GM19372 (cell line): ENCODE data around the gene ISG20L2.

Source experiments
- ATAC-seq: cut with Tn5 transposase; IDR thresholded peaks from one replicate; pipeline ENCODE4 v1.9.1; 2021; ENCODE audit warnings: mild to moderate bottlenecking, low read depth, moderate library complexity; ENCODE audit not compliant: unreplicated experiment

ISG20L2 gene

GRCh38 chr1:156754219-156754618 is 25.7 kb upstream of the ISG20L2 start:
- no peak for ATAC-seq

GRCh38 chr1:156752843-156753482 is 24.4 kb upstream of the ISG20L2 start:
- ATAC-seq, result no peak

GRCh38 chr1:156751757-156752481 is 23.4 kb upstream of the ISG20L2 start:
- ATAC-seq, result peak; percentile 71

GRCh38 chr1:156751451-156751756 is 22.8 kb upstream of the ISG20L2 start, which contains the start of gene HDGF:
HDGF (minus strand) TSS chr1:156751675; CDS start chr1:156751429, 246 bp downstream.
- peak; percentile 25 for ATAC-seq

- ATAC-seq, result peak; percentile 6
Observed at GRCh38 chr1:156750711-156751450, 22.3 kb upstream of the ISG20L2 start.

GRCh38 chr1:156750191-156750672 is 21.7 kb upstream of the ISG20L2 start:
- no peak for ATAC-seq

- ATAC-seq, result no peak
Observed at GRCh38 chr1:156749419-156750118, 21.0 kb upstream of the ISG20L2 start.

GRCh38 chr1:156748670-156749418 is 20.3 kb upstream of the ISG20L2 start:
- no peak for ATAC-seq

GRCh38 chr1:156747742-156748669 is 19.4 kb upstream of the ISG20L2 start:
- no peak for ATAC-seq

- ATAC-seq, result no peak
Observed at GRCh38 chr1:156746728-156747631, 18.4 kb upstream of the ISG20L2 start.

GRCh38 chr1:156746406-156746727 is 17.8 kb upstream of the ISG20L2 start:
- no peak for ATAC-seq

GRCh38 chr1:156745881-156746280 is 17.3 kb upstream of the ISG20L2 start:
- no peak for ATAC-seq

GRCh38 chr1:156744786-156745419 is 16.3 kb upstream of the ISG20L2 start:
- ATAC-seq, result no peak

- ATAC-seq, result no peak
Observed at GRCh38 chr1:156744344-156744743, 15.8 kb upstream of the ISG20L2 start.

- ATAC-seq, result no peak
Observed at GRCh38 chr1:156743367-156744302, 15.1 kb upstream of the ISG20L2 start.

- ATAC-seq, result no peak
Observed at GRCh38 chr1:156742801-156743200, 14.2 kb upstream of the ISG20L2 start.

- no peak for ATAC-seq
Observed at GRCh38 chr1:156742017-156742416, 13.5 kb upstream of the ISG20L2 start.
